ACC112 (cell line): ENCODE measurements around the gene FARSB.
A peak's percentile ranks its signal among the peaks of the same experiment; 100 is the strongest.

Source experiments
- H2AFZ ChIP-seq: fragments of 200-600 bp; sonication (generic); one replicate; pipeline ENCODE4 v1.6.0; 2017; ENCODE audit warnings: antibody characterized with exemption, low read length; ENCODE audit not compliant: unreplicated experiment
- H3K27ac ChIP-seq: fragments of 200-600 bp; sonication (generic); 2 replicates; pipeline ENCODE4 v1.5.1; 2014; ENCODE audit warnings: low read depth, mild to moderate bottlenecking, antibody characterized with exemption, low read length, moderate library complexity
- H3K27me3 ChIP-seq: fragments of 200-600 bp; sonication (generic); 2 replicates; pipeline ENCODE4 v1.6.1; 2014; ENCODE audit warnings: mild to moderate bottlenecking, antibody characterized with exemption, low read length, moderate library complexity, mixed read lengths; ENCODE audit not compliant: insufficient read depth
- H3K36me3 ChIP-seq: fragments of 200-600 bp; sonication (generic); 2 replicates; pipeline ENCODE4 v1.6.1; 2016; ENCODE audit warnings: mild to moderate bottlenecking, antibody characterized with exemption, low read length, moderate library complexity, mixed read lengths; ENCODE audit not compliant: insufficient read depth
- H3K4me1 ChIP-seq: fragments of 200-600 bp; sonication (generic); one replicate; pipeline ENCODE4 v1.6.1; 2016; ENCODE audit warnings: low read length, mixed read lengths; ENCODE audit not compliant: insufficient read depth, unreplicated experiment, control insufficient read depth
- H3K4me3 ChIP-seq: fragments of 200-600 bp; sonication (generic); 2 replicates; pipeline ENCODE4 v1.5.1; 2014; ENCODE audit warnings: mild to moderate bottlenecking, low read depth, low read length
- H3K79me2 ChIP-seq: fragments of 200-600 bp; sonication (generic); one replicate; pipeline ENCODE4 v1.6.0; 2016; ENCODE audit warnings: low read length; ENCODE audit not compliant: control insufficient read depth, unreplicated experiment, insufficient read depth

The FARSB gene

GRCh38 chr2:222686086-222686750, 30.3 kb upstream of the FARSB start:
- Histone ChIP-seq H2AFZ (no peak overlapping the region), H3K36me3 (no peaks in the 10 kb centered on the region), H3K79me2 (no peaks in the 10 kb centered on the region), H3K4me1 (peaks cover 4% of the 10 kb centered on the region), H3K4me3 (no peak overlapping the region), H3K27me3 (0 out of 2 replicates have a peak, but pooled peaks cover 4% of the 10 kb centered on the region), H3K27ac (no peak overlapping the region)

GRCh38 chr2:222683805-222684204, 27.9 kb upstream of the FARSB start:
- Histone ChIP-seq H3K4me1 (no peaks in the 10 kb centered on the region), H3K79me2 (no peaks in the 10 kb centered on the region), H2AFZ (no peak overlapping the region), H3K27ac (no peak overlapping the region), H3K27me3 (peaks cover 25% of the 10 kb centered on the region), H3K4me3 (no peak overlapping the region), H3K36me3 (no peaks in the 10 kb centered on the region)

- Histone ChIP-seq H3K4me1 (no peaks in the 10 kb centered on the region), H3K79me2 (no peaks in the 10 kb centered on the region), H3K4me3 (no peak overlapping the region), H3K36me3 (no peaks in the 10 kb centered on the region), H3K27me3 (peaks cover 34% of the 10 kb centered on the region), H2AFZ (no peak overlapping the region), H3K27ac (no peak overlapping the region)
Measured at GRCh38 chr2:222677981-222678380, 22.1 kb upstream of the FARSB start.

GRCh38 chr2:222673883-222674282, 18.0 kb upstream of the FARSB start:
- no peak overlapping the region for H2AFZ ChIP-seq

GRCh38 chr2:222673273-222673672, 17.4 kb upstream of the FARSB start:
- no peak overlapping the region for H3K4me3 ChIP-seq
- no peak overlapping the region for H2AFZ ChIP-seq
- H3K79me2 ChIP-seq = no peaks in the 10 kb centered on the region
- H3K27me3 ChIP-seq = peaks cover 21% of the 10 kb centered on the region
- H3K4me1 ChIP-seq = peaks cover 4% of the 10 kb centered on the region
- no peaks in the 10 kb centered on the region for H3K36me3 ChIP-seq
- H3K27ac ChIP-seq = no peak overlapping the region

More at GRCh38 chr2:222673883-222674282, 18.0 kb upstream of the FARSB start:
- Histone ChIP-seq H3K27me3 (peaks cover 21% of the 10 kb centered on the region), H3K79me2 (no peaks in the 10 kb centered on the region), H3K36me3 (no peaks in the 10 kb centered on the region), H3K27ac (no peak overlapping the region), H3K4me3 (no peak overlapping the region), H3K4me1 (peaks cover 4% of the 10 kb centered on the region)

- peaks cover 12% of the 10 kb centered on the region; the same call in 1 of the 2 replicates for H3K27me3 ChIP-seq
- peak overlapping the region; percentile 41 for H2AFZ ChIP-seq
- peak overlapping the region; percentile 74 for H3K4me3 ChIP-seq
Measured at GRCh38 chr2:222672068-222672401, 16.1 kb upstream of the FARSB start.

GRCh38 chr2:222671259-222672067, 15.6 kb upstream of the FARSB start, which contains the start of gene MOGAT1:
Gene MOGAT1 (plus strand): TSS chr2:222671658. CDS start chr2:222671786, 128 bp downstream.
- H3K36me3 ChIP-seq = no peaks in the 10 kb centered on the region

More at GRCh38 chr2:222672068-222672401, 16.1 kb upstream of the FARSB start:
- H3K79me2 ChIP-seq = no peaks in the 10 kb centered on the region
- H3K4me1 ChIP-seq = peaks cover 4% of the 10 kb centered on the region
- no peak overlapping the region for H3K27ac ChIP-seq
- no peaks in the 10 kb centered on the region for H3K36me3 ChIP-seq

GRCh38 chr2:222670191-222671038, 14.5 kb upstream of the FARSB start:
- Histone ChIP-seq H2AFZ (no peak overlapping the region), H3K27me3 (peaks cover 12% of the 10 kb centered on the region; the same call in 1 of the 2 replicates), H3K4me3 (no peak overlapping the region; the same call in 1 of the 2 replicates), H3K36me3 (no peaks in the 10 kb centered on the region), H3K4me1 (peaks cover 4% of the 10 kb centered on the region), H3K79me2 (no peaks in the 10 kb centered on the region), H3K27ac (no peak overlapping the region)

More at GRCh38 chr2:222671259-222672067, 15.6 kb upstream of the FARSB start, which contains the start of gene MOGAT1:
- Histone ChIP-seq H3K27me3 (peaks cover 12% of the 10 kb centered on the region; the same call in 1 of the 2 replicates), H3K79me2 (no peaks in the 10 kb centered on the region), H3K27ac (no peak within 1 kb of the TSS), H3K4me3 (peak within 1 kb of the TSS; percentile 74), H3K4me1 (peaks cover 4% of the 10 kb centered on the region), H2AFZ (peak within 1 kb of the TSS; percentile 41)

GRCh38 chr2:222669353-222669752, 13.5 kb upstream of the FARSB start:
- H3K79me2 ChIP-seq = no peaks in the 10 kb centered on the region
- peaks cover 4% of the 10 kb centered on the region for H3K4me1 ChIP-seq
- H3K36me3 ChIP-seq = no peaks in the 10 kb centered on the region
- no peak overlapping the region for H3K4me3 ChIP-seq
- H3K27ac ChIP-seq = no peak overlapping the region
- H3K27me3 ChIP-seq = peaks cover 12% of the 10 kb centered on the region; the same call in 1 of the 2 replicates
- no peak overlapping the region for H2AFZ ChIP-seq

GRCh38 chr2:222668494-222669154, 12.7 kb upstream of the FARSB start:
- Histone ChIP-seq H3K4me3 (no peak overlapping the region), H3K27me3 (peaks cover 12% of the 10 kb centered on the region; the same call in 1 of the 2 replicates), H3K36me3 (no peaks in the 10 kb centered on the region), H2AFZ (no peak overlapping the region), H3K4me1 (peaks cover 4% of the 10 kb centered on the region), H3K27ac (no peak overlapping the region), H3K79me2 (no peaks in the 10 kb centered on the region)
